ENCODE data around the gene OPCML. TPM values are rescaled to one million over a fixed set of nuclear protein-coding genes. Genes with fewer than 3 reads are reported as not detected.

Gene OPCML
- total RNA-seq, 1 donor from 2014 or later, result 1.7 TPM

DNA sequence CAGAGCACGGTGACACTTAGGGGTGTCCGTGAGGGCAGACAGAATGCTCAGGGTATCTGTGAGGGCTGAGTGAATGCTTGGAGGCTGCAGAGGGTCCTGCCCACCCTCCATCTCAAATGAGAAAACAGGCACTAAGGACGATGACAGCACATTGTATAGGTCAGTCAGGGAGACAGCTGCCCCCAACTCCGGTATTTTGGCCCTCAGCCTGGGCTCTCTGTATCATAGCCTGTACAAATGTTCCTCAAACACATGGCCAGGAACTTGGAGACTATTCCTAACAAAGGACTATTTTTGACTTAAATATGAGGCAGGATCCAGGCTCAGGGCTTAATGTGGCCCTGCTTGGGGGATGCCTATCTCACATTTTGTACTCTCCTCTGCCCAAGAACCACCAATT is 145.4 kb downstream of the OPCML start:
- DNase-seq (ENCODE audit: low spot score, unreplicated experiment), result no peak
- TF ChIP-seq, protein P1, sequence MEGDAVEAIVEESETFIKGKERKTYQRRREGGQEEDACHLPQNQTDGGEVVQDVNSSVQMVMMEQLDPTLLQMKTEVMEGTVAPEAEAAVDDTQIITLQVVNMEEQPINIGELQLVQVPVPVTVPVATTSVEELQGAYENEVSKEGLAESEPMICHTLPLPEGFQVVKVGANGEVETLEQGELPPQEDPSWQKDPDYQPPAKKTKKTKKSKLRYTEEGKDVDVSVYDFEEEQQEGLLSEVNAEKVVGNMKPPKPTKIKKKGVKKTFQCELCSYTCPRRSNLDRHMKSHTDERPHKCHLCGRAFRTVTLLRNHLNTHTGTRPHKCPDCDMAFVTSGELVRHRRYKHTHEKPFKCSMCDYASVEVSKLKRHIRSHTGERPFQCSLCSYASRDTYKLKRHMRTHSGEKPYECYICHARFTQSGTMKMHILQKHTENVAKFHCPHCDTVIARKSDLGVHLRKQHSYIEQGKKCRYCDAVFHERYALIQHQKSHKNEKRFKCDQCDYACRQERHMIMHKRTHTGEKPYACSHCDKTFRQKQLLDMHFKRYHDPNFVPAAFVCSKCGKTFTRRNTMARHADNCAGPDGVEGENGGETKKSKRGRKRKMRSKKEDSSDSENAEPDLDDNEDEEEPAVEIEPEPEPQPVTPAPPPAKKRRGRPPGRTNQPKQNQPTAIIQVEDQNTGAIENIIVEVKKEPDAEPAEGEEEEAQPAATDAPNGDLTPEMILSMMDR (IDR thresholded peaks at IDR 0.05; ENCODE audit: unreplicated experiment), result no peak
- Mint-ChIP-seq H3K4me3 (ENCODE audit: low read depth) (no peak overlapping the region), H3K9me3 (ENCODE audit: low read depth) (no peaks in the 10 kb centered on the region), H3K27me3 (peaks cover 14% of the 10 kb centered on the region), H3K27ac (no peak overlapping the region), H3K4me1 (ENCODE audit: low read depth) (peaks cover 2% of the 10 kb centered on the region), H3K36me3 (ENCODE audit: insufficient read depth) (no peaks in the 10 kb centered on the region)

DNA sequence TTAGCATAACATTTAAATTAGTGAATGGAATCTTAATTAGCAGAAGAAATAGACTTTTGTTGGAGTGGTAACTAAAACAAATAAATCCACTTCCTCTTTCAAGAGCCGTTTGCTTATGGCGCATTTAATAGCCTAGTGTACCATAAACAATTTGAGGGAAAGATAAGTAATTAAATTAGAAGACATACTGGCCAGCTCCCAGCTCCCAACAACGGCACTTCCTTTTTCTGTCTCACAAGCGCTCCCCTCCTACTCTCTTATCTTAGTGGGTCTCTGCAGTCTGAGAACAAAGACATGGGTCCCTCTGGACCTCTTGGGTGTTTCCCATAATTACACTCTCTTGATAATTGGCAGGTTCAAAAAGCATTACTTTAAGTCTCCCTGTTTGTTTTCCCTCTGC is 146.0 kb downstream of the OPCML start:
- H3K4me3 Mint-ChIP-seq (ENCODE audit: low read depth), result no peak overlapping the region
- H3K36me3 Mint-ChIP-seq (ENCODE audit: insufficient read depth), result no peaks in the 10 kb centered on the region
- TF ChIP-seq, protein P1 (IDR thresholded peaks at IDR 0.05; ENCODE audit: unreplicated experiment), result no peak
- no peak overlapping the region for H3K27ac Mint-ChIP-seq
- no peaks in the 10 kb centered on the region for H3K9me3 Mint-ChIP-seq (ENCODE audit: low read depth)
- H3K27me3 Mint-ChIP-seq, result peaks cover 18% of the 10 kb centered on the region
- H3K4me1 Mint-ChIP-seq (ENCODE audit: low read depth), result peaks cover 2% of the 10 kb centered on the region
- no peak for DNase-seq (ENCODE audit: low spot score, unreplicated experiment)

DNA sequence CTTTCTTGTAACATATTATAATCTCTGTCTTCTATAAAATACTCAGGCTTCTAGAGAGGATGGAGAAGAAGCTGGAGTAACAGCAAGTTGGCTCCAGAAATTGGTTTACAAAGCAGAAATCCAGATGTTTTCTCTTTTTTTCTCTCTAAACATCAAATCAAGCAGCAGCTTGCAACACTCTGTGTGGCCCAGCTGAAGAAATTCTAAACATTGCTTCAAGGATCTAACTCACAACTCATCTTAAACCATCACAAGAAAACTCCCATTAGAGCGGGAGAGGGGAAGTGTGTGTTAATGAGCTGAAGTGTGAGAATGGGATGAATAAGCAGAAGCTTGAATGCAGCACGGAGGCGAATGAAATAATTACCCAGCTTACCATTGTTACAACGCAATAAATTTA is 146.5 kb downstream of the OPCML start:
- TF ChIP-seq, protein P1 (IDR thresholded peaks at IDR 0.05; ENCODE audit: unreplicated experiment), result no peak
- Mint-ChIP-seq H3K27me3 (peaks cover 22% of the 10 kb centered on the region), H3K27ac (no peak overlapping the region), H3K9me3 (ENCODE audit: low read depth) (no peaks in the 10 kb centered on the region), H3K4me1 (ENCODE audit: low read depth) (peaks cover 2% of the 10 kb centered on the region), H3K36me3 (ENCODE audit: insufficient read depth) (no peaks in the 10 kb centered on the region), H3K4me3 (ENCODE audit: low read depth) (no peak overlapping the region)
- no peak for DNase-seq (ENCODE audit: low spot score, unreplicated experiment)

DNA sequence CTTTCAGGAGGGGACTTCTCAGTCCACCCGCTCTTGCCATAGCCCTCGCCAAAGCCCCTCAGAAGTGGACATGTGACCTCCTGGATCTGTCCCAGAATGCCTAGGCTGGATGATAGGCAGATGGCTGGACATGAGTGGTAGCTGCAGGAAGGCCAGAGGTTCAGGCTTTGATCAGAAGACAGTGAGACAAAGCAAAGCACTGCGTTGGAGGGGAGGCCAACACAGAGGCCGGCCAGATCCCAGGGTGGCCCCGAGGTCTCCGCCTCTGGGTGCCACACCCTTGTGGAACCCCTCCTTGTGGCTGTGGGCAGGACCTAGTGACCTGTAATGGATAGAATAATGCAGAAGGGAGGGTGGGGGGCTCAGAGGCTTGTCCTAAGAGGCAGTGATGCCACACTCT is 147.6 kb downstream of the OPCML start:
- Mint-ChIP-seq H3K36me3 (ENCODE audit: insufficient read depth) (no peaks in the 10 kb centered on the region), H3K27ac (no peak overlapping the region), H3K9me3 (ENCODE audit: low read depth) (no peaks in the 10 kb centered on the region), H3K4me3 (ENCODE audit: low read depth) (no peak overlapping the region), H3K27me3 (peaks cover 24% of the 10 kb centered on the region), H3K4me1 (ENCODE audit: low read depth) (peaks cover 2% of the 10 kb centered on the region)
- TF ChIP-seq, protein P1 (IDR thresholded peaks at IDR 0.05; ENCODE audit: unreplicated experiment), result no peak
- DNase-seq (ENCODE audit: low spot score, unreplicated experiment), result no peak

DNA sequence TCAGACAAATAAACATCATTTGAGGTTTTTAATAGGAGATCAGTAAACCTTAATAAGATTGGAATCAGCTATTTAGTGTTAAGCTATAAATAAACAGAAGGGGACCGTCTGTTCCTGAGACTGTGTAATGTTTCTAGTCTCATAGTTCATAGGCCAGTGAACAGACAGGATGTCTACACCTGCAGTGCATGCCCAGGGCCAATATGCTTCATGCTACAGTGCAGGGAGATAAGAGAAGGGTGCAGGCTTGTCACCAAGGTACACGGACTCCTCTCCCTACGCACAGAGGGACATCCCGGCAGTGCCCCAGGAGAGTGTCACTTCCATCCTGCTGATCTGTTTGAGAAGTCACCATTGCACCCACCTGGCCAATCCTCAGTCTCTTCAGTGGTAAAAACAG is 148.6 kb downstream of the OPCML start:
- DNase-seq (ENCODE audit: low spot score, unreplicated experiment), result no peak
- Mint-ChIP-seq H3K27me3 (peaks cover 28% of the 10 kb centered on the region), H3K9me3 (ENCODE audit: low read depth) (no peaks in the 10 kb centered on the region), H3K36me3 (ENCODE audit: insufficient read depth) (no peaks in the 10 kb centered on the region), H3K27ac (no peak overlapping the region), H3K4me3 (ENCODE audit: low read depth) (no peak overlapping the region), H3K4me1 (ENCODE audit: low read depth) (peaks cover 2% of the 10 kb centered on the region)
- TF ChIP-seq, protein P1 (IDR thresholded peaks at IDR 0.05; ENCODE audit: unreplicated experiment), result no peak
